Left hindlimb (tissue), 1 donor: ENCODE results near the gene C10orf90.

Source experiments
- DNase-seq: peaks from one replicate; pipeline ENCODE4 v3.0.0-alpha.2; 2018

C10orf90 gene

DNA sequence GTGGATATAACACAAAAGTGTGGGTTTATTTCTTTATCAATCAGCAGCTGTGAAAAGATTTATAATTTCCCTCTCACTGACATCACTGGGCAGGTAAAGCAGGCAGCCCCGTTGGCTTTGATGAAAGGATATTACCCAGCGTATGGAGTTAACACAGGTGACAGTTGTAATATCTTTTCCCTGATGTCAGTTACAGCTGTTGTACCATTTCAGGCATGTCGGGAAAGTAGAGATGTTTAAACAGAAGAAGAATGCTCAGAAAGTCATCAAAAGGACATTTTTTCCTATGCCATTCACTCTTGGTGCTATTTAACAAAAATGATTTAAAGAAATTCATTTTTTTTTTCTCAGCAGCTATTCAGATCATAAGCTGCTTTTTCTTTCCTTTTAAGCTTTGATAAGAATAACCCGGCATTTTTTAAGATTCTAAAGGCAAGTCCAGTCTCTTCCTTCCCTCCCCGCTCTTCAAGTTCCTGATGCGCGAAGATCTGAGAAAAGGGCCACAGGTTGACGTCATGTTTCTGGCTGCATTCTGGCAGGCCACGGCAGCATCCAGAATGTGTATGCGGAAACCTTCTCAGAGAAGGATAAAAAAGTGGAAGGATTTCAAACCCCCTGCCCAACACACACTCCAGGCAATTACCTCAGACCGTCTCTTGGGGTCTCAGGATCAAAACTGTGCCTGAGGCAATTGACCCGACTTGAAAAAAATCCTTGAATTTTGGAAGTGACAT, 249.8 kb downstream of the C10orf90 start:
- peak; percentile 64 for DNase-seq

DNA sequence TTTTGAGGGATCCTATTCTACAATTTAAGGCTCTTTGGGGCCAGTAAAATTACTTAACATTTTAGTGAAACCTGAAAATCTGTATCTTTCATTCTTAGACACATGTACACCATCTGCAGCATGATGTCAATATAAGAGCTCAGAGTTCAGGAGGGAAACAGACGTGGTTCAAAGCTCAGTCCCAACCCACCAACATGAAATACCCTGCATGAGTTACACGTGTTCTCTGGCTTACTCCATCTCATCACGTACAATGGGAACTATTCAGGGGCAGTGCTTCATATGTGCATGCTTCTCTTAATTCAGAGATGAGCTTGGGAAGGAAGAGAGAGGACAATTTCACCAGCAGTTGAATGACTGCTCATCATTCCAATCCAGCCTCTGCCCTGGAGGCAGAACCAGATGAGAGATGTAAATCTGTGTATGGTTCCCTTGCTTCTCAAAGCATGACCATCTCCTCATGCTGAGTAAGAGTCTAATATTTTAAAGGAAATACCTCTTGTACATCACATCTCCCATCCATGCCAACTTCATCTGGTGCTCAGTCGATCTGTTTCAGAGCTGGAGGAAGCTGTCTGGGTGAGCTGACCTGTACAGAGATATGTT, 253.2 kb downstream of the C10orf90 start:
- no peak for DNase-seq

DNA sequence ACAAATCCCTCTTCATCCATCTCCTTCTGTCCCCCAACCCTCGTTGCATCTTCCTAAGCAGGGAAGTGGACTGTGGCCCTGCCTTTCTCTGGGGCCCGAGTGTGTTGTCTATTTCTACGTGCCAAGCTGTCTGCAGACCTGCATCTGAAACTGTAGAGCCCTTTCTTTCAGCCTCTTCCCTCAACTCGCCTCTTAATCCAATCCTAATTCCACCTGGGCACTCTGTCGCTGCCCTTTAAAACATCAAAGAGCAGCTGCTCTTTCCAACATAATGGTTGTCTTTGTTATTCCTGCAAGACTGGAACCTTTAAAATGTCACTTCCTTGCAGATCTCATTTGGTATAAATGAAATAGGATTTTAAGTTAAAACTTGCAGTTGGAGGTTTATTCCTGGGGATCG, 260.7 kb downstream of the C10orf90 start:
- no peak for DNase-seq

DNA sequence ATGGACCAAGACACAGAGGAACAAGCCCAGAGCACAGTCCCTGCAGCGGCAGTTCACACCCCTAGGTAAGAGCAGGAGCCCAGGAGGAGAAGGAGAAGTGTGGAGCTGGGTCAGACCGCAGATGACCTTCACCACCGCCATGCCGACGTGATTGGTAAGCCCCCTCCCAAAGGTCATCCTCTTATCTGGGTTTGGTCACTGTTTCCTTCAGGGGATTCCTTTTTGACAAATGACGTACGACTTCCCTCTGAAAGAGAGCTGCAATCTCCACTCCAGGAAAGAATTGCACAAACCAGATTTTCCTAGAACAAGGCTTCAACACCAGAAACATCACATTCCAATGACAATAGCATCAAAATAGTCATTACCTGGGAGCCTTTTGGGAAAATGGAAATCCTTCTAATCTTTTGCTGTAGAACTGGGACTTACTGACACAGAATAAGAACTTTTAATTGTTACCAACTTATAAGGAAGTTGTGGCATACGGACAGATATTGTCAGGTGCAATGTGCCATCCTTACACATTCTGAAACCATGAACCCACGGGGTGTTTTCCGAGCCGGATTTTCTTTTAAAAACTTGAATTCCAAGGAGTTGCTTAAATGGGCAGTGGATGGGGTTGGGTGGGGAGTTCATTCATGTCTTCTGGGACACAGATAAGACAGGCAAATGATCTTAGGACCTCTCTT, 261.4 kb downstream of the C10orf90 start:
- DNase-seq: no peak

DNA sequence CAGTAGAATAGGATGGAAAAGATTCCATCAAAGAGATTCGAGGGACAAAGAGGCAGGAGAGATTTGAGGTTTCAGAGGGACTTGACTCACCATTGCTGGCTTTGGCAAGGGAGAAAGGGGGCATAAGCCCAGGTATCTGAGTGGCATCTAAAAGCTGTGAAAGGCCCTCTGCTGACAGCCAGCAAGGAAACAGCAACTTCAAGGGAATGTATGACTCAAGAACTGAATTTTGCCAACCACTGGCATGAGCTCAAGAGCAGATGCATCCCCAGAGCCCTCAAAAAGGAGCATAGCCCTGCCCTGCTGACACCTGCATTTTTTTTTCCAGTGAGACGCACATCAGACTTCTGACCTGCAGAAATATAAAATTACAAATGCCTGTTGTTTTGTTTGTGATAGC, 262.7 kb downstream of the C10orf90 start:
- no peak for DNase-seq

DNA sequence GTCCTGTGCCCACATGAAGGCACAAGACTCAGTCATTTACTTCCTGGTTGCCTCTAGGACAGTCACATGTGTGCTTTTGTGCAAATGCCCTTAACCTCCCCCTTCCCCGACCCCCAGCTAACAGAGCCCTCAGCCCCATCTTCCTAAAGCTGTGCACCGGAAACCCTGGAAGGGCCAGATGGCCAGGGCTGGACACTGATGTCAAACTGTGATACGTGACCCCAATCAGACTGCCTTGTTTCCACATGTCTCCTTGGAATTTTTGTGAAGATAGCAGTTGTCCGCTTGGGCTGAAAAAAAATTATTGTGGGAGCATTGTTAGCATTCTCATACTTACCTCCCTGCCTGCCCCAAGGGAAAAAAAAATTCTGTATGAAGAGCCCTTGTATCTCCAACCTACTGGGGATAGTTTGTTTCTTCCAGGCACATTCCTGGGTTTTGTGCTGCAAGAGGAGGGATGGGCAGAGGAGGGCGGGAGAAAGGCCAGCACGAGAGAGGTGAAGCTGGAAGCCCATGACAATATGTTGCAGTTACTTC, 265.2 kb downstream of the C10orf90 start:
- DNase-seq: no peak

DNA sequence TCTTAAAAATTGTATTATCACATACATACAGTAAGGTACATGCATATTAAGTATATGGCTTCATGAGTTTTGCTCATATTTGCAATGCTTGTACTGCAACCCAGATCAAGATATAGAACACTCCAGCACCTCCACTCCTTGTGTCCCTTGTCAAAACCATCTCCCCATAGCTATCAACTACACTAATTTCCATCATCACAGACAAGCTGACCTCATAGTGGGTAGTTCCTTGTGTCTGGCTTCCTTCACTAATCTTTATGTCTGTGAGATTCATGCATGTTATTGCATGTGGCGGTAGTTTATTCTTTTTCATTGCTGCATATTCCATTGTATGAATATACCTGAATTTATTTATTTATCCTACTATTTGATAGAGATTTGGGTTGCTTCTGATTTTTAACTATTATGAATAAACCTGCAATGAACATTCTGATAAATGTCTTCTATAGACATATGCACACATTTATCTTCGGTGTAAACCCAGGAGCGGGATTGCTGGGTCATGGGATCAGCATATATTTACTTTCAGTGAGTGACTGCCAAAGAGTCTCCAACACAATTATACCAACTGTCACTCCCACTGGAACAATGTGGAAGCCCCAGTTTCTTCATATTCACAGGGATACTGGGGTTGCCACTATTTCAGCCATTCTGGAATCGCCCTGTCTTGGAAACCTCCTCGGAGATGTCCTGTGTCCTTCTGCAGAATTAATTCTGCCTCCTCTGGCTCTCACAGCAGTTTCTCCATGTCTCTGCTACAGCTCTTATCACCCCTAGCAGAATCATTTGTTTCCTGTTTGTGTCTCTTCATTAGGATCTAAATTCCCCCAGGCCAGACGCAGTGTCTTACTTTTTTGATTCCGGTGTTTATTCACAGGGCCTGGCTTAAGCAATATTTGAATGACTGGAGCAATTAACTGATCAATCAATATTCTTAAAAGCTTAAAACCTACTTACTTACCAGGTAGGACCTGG, 267.5 kb downstream of the C10orf90 start:
- DNase-seq: no peak

DNA sequence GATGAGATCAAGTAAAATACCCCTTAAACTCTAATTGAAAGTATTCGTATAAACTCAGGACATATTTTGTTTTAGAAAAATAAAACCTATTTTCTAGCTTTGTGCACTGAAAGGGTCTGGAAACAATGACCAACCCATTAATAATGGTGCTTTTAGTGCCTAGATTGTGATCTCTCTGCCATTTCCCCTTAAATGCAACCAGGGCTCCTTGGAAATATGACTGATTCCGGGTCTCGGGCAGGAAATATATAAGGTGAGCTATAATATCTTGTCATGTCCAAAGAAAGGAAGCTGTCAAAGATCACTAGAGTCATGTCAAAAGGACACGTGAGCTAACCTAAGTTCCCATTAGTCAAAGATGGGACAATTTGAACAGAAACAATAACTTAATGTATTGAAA, 269.9 kb downstream of the C10orf90 start:
- DNase-seq: no peak

DNA sequence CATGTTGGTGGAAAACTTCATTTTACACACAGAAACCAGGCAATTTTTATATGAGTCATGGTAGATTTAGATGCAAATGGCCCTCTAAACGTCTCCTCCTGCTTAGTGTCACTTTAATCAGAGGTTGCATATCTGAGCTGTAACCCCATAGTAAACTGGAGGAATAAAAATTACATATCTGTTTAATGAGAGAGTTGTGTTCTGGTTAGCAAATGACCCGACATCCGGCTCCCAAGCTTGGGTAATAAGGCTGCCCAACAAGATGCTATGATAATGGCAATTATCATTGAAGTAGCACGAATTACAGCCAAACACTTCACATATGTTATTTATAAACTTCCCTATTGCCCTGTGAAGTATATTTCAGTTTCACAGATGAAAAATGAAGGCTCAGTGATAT, 271.6 kb downstream of the C10orf90 start:
- no peak for DNase-seq

DNA sequence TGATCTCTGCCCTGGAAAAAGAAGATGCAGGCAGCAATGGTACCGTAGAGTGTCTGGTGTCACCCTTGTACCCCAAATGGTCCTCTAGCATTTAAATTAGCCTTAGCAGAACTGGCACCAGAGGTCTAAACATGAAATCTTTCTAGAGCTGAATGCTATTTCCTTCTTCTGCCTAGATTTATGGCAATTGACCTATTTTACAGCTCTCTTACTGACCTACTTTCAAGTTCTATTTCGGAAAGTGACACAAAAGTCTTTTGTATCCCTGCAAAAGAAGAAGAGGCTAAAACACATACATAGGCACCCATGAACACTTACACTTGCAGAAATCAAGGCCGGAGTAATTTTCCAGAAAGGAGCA, 272.1 kb downstream of the C10orf90 start:
- no peak for DNase-seq

DNA sequence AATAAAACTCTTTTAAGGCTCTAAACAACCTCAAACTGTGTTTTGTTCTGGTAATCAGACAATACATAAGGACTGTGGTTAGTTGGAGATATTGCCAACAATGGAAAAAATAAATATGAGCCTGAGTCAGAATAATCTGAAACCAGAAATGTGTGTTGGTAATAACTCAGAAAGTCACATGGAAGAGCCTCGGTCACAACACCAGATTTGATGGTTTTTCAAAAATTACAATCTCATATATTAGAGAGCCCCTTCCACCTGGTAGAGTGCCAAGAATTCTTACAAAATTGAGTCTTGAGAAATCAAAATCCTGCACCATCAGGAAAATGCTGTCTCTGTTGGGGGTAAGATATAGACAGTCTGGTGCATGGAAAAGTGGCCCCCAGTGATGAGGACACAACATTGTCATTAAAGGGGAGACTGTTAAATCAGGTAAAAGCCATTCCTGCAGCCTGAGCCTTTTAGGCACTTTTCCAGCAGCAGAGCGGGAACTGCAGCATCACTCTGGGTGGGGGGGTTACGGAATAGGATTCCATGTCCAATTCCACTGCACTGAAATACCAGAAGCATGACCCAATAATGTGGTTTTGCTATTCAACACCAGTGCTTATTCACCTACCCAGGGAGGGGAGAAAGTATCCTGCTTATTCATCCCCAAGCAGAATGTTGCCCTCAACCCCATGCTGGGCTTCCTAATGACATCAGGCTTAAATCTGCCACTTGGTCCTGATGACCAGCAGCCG, 272.7 kb downstream of the C10orf90 start:
- DNase-seq: no peak

DNA sequence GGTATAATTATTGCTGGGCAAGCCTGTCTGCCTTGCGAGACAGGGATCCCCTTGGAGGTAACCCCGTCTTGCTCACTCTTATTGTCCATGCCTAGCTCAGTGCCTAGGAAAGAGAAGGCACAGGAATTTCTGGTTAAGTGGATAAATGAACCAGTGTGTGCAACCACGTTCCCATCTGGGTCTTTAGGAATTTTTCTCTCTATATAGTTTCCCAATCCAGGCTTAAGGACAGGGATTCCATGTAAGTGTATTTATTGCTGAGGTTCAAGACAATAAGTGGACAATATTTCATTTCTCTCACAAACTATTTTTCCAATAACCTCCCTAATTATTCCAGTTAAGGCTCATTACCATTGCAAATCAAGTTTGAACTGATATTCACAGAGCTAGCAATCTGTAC, 273.3 kb downstream of the C10orf90 start:
- no peak for DNase-seq

DNA sequence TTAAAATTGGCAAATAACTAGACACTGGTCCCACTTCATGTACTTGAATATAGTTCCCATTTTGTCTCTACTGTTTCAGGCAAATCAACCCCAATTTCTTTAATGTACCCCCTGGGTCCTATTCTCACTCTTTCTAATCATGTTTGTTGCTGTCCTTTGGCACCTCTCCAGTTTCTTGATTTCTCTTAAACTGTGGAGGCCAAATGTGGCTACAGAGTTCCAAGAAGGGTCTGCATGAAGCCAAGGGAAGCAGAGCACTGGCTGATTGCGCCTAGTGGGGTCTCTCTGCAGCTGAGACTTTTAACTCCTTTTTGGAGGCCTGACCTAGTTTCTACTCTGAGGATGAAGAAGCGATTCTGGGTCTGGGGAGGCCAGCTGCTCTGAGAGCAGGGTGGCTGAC, 275.5 kb downstream of the C10orf90 start:
- no peak for DNase-seq

DNA sequence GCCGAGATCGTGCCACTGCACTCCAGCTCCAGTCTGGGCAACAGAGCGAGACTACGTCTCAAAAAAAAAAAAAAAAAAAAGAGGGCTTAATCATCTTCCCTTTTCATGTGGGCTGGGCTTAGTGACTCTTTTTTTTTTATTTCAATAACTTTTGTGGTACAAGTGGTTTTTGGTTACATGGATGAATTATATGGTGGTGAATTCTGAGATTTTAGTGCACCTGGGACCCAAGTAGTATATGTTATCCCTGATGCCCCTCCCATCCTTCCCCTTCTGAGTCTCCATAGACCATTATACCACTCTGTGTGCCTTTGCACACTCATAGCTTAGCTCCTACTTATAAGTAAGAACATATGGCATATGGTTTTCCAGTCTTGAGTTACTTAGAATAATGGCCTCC, 277.4 kb downstream of the C10orf90 start:
- DNase-seq: no peak

DNA sequence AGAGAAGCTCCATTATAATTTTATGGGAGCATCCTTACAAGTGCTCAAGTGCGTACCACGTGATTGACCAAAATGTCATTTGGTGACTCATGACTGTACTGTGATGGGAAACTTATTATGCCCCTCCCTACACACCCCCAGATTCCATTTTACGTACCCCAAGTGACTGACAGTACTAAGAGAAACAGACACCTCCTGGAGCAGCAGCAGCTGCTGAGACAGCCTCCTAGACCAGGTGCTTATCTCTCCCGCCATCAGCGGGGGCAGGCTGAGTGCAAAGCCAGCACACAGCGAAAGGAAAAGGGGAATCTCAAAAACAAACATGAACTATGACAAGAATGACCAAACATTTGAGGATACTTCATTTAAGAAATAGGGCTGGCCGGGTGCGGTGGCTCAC, 278.0 kb downstream of the C10orf90 start:
- no peak for DNase-seq

DNA sequence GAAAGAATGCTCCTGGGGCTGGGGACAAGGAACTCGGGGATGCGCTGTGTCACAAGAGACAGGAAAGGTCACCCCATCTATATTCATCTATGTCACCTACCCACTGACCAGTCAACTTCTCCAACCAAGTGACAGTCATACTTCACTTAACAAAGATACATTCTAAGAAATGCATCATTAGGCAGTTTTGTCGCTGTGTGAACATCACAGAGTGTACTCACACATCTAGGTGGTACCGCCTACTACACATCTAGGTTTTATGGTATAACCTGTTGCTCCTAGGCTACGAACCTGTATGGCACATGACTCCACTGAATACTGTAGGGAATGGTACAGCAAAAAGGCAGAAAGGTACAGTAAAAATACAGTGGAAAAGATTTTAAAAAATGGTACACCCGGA, 278.4 kb downstream of the C10orf90 start:
- DNase-seq: no peak

DNA sequence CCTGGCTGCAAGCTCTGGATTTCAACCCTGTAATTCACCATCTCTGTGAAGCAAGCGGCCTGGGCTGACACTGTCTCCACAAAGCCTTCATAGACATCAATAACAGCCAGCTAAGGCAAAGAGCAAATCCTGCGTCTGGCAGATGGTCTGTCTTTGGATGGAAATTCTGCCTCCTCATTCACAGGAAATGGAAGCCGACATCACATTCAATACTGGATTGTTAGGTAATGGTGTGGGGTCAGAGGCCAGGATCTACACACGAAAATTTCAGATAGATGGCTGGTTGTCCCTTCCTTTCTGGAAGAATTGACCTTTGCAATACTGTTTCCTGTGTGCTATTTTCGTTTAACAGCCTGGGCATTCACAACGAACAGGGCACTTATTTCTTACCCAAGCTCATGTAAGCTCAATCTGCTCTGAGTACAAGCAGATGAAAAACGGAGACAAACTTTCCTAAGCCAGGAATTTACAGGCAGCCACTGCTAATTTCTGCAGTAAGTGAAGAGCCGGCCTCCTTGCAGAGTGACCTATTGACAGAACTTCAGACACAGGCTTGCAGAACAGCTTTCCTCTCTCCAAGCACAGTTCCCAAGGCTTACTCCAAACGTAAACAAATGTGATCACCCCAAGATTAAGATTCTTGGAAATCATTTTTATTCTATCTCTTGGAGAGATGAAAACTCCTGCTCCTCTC, 279.2 kb downstream of the C10orf90 start:
- peak; percentile 56 for DNase-seq

DNA sequence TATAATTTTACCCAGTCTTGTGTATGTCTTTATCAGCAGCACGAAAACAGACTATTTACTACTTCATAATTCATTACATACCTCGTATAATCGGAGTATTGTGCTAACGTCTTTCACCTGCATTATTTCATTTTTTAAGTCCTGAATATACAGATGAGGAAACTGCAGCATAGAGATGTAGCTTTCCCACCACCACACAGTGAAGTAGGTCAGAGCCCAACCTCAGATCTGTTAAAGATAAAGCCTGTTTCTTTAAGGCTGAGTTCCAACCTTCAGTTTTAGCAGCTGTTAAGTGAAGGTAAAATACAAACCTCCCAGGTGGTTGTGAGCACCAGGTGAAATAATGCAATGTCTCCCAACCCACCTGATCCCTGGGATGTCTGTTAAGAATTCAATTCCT, 280.2 kb downstream of the C10orf90 start:
- DNase-seq: no peak

DNA sequence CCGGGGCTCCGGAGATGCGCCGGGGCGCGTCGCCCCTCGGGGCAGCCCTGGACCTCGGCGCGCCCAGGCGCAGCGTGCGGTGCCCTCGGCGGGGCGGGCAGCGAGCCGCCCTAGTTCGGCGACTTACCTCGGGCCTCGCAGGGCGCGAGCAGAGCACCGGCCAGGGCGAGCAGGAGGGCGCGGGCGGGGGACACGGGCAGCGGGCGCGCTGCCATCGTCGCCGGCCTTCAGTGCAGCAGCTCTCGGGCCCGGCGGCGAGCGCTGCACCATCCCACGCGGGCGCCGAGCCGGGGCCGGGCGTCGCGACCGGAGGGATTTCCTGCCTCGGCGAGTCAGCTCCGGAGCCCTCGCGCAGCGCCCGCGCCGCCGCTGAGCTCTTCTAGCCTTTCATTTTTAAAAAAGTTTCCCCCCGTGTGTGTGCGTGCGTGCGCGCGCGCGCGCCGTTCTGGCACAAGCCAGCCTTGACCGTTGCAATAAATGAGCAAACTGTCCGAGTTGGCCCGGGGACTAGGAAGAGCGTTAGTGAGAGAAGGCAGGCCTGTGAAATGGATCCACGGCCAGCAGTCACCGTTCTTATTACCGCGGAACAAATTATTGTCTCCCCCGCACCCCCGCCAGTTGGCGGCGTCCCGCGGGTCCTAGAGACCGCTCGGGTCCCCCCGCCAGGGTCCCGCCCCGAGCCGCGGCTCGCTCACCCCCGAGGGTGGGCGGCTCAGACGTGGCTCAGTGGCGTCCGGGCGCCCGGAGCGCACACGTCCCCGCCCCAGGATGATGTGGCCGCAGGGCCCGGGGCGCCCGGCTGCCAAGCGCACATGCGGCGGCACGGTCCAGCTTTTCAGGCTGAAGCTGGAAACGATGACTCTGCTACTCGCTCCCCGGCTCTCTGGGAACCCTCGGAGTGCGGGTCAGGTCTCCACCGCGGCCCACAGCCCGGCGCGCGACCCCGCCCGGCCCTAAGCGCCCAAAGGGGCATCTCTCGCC, 282.3 kb downstream of the C10orf90 start, which contains the start of gene ADAM12:
Gene ADAM12 (minus strand): TSS at position 547 of the 981 bp plus-strand sequence. CDS start 332 bp downstream, at position 215.
- peak; percentile 81 for DNase-seq
